WTC11 (cell line): ENCODE measurements around the gene SLC7A14. TPM values are rescaled to one million over a fixed set of nuclear protein-coding genes. Genes with fewer than 3 reads are reported as not detected.

ENCODE experiments used
- ATAC-seq: fragments of 200-7000 bp; cut with Tn5 transposase; 2 replicates; pipeline ENCODE4 v1.10.0; 2021; ENCODE audit warnings: mild to moderate bottlenecking, moderate library complexity
- CTCF ChIA-PET: fragments of 300-600 bp; sonication (Branson Sonifier 250); formaldehyde crosslinking; loops from one replicate; lab custom pipeline; 2021; ENCODE audit warnings: antibody characterized with exemption; lab: Charles Lee
- POLR2A ChIA-PET: fragments of 350-600 bp; sonication (Branson Sonifier 250); formaldehyde crosslinking; loops from one replicate; lab custom pipeline; 2021; ENCODE audit warnings: antibody characterized with exemption; lab: Charles Lee
- DNase-seq: peaks from one replicate; pipeline ENCODE4 v3.0.0; 2021; ENCODE audit warnings: low spot score
- H3K27ac Mint-ChIP-seq: 2 replicates; pipeline ENCODE4 v1.8.0; 2021; ENCODE audit warnings: mixed read lengths
- H3K27me3 Mint-ChIP-seq: 2 replicates; pipeline ENCODE4 v1.8.0; 2021; ENCODE audit warnings: low read depth, mild to moderate bottlenecking, moderate library complexity, mixed read lengths
- H3K36me3 Mint-ChIP-seq: 2 replicates; pipeline ENCODE4 v1.8.0; 2021; ENCODE audit warnings: mixed read lengths
- H3K4me1 Mint-ChIP-seq: 2 replicates; pipeline ENCODE4 v1.8.0; 2022; ENCODE audit warnings: mixed read lengths
- H3K4me3 Mint-ChIP-seq: 2 replicates; pipeline ENCODE4 v1.8.0; 2021; ENCODE audit warnings: mild to moderate bottlenecking, moderate library complexity, mixed read lengths
- H3K9me3 Mint-ChIP-seq: 2 replicates; pipeline ENCODE4 v1.8.0; 2021; ENCODE audit warnings: mixed read lengths
- ATF1 ChIP-seq: sonication (generic); formaldehyde crosslinking; IDR thresholded peaks from 2 replicates; pipeline ENCODE4 v1.8.1; 2023; ENCODE audit warnings: mild to moderate bottlenecking, moderate library complexity, missing genetic modification reagents
- CDX4 ChIP-seq: fragments of 250-450 bp; sonication (Bioruptor Pico); IDR thresholded peaks from 2 replicates; pipeline ENCODE4 v1.9.0; 2021; ENCODE audit warnings: moderate library complexity, mild to moderate bottlenecking, inconsistent platforms, borderline replicate concordance
- CREB1 ChIP-seq: sonication (generic); formaldehyde crosslinking; IDR thresholded peaks from 2 replicates; pipeline ENCODE4 v1.8.0; 2023; ENCODE audit warnings: mild to moderate bottlenecking, missing genetic modification reagents
- CTCF ChIP-seq: fragments of 200-600 bp; IDR thresholded peaks from 2 replicates; pipeline ENCODE4 v1.8.0; 2022; ENCODE audit warnings: antibody characterized with exemption
- E2F1 ChIP-seq: sonication (generic); formaldehyde crosslinking; IDR thresholded peaks from 2 replicates; pipeline ENCODE4 v1.8.0; 2022; ENCODE audit warnings: mild to moderate bottlenecking, missing genetic modification reagents
- MAX ChIP-seq: sonication (generic); formaldehyde crosslinking; IDR thresholded peaks from 2 replicates; pipeline ENCODE4 v1.8.0; 2022; ENCODE audit warnings: mild to moderate bottlenecking, missing genetic modification reagents
- NFE2L1 ChIP-seq: sonication (generic); formaldehyde crosslinking; IDR thresholded peaks from 2 replicates; pipeline ENCODE4 v1.8.1; 2023; ENCODE audit warnings: missing genetic modification reagents
- NFYB ChIP-seq: sonication (generic); formaldehyde crosslinking; conservative IDR thresholded peaks from 2 replicates; pipeline ENCODE4 v1.8.0; 2022; ENCODE audit warnings: low read depth, missing genetic modification reagents
- NR2C2 ChIP-seq: sonication (generic); formaldehyde crosslinking; IDR thresholded peaks from 2 replicates; pipeline ENCODE4 v1.8.0; 2022; ENCODE audit warnings: mild to moderate bottlenecking, missing genetic modification reagents
- RELA ChIP-seq: sonication (generic); formaldehyde crosslinking; IDR thresholded peaks from 2 replicates; pipeline ENCODE4 v1.8.1; 2022; ENCODE audit warnings: missing genetic modification reagents, mild to moderate bottlenecking, borderline replicate concordance
- RORB ChIP-seq: fragments of 250-450 bp; sonication (Bioruptor Pico); IDR thresholded peaks from 2 replicates; pipeline ENCODE4 v1.9.0; 2021; ENCODE audit warnings: mild to moderate bottlenecking
- SP1 ChIP-seq: sonication (generic); formaldehyde crosslinking; conservative IDR thresholded peaks from 2 replicates; pipeline ENCODE4 v1.8.1; 2022; ENCODE audit warnings: missing genetic modification reagents
- ZBTB21 ChIP-seq: sonication (generic); formaldehyde crosslinking; IDR thresholded peaks from 2 replicates; pipeline ENCODE4 v1.8.1; 2023; ENCODE audit warnings: mild to moderate bottlenecking, missing genetic modification reagents, borderline replicate concordance
- ZNF121 ChIP-seq: sonication (generic); formaldehyde crosslinking; IDR thresholded peaks from 2 replicates; pipeline ENCODE4 v1.8.0; 2023; ENCODE audit warnings: missing genetic modification reagents
- ZNF281 ChIP-seq: sonication (generic); formaldehyde crosslinking; IDR thresholded peaks from 2 replicates; pipeline ENCODE4 v1.8.0; 2023; ENCODE audit warnings: mild to moderate bottlenecking, missing genetic modification reagents
- ZNF512 ChIP-seq: sonication (generic); formaldehyde crosslinking; IDR thresholded peaks from 2 replicates; pipeline ENCODE4 v1.8.1; 2022; ENCODE audit warnings: missing genetic modification reagents, borderline replicate concordance
- ZNF532 ChIP-seq: fragments of 250-450 bp; sonication (Bioruptor Pico); IDR thresholded peaks from 2 replicates; pipeline ENCODE4 v1.9.0; 2021; ENCODE audit warnings: mild to moderate bottlenecking, borderline replicate concordance
- total RNA-seq: library from RNA; stranded (reverse); gene quantifications from 3 replicates; pipeline ENCODE4 v1.2.3, GENCODE V29; 2021

Gene SLC7A14
- total RNA-seq, 1 experiment from 2014 or later = 0.68 TPM

GRCh38 chr3:170555329-170555728 lies 30.5 kb downstream of the SLC7A14 start (continued):
- no peak for TF ChIP-seq RELA (CRISPR knock-in tag)
- no peak for TF ChIP-seq ZNF532 (CRISPR knock-in tag)
- TF ChIP-seq ZNF512 (CRISPR knock-in tag) = no peak
- no peak for TF ChIP-seq CTCF
- no peak for TF ChIP-seq ZNF281

- Mint-ChIP-seq H3K27ac (no peak overlapping the region), H3K9me3 (no peaks in the 10 kb centered on the region)
- CTCF ChIA-PET = interaction anchor here (1.7 kb wide), 2 partner anchors 123 to 140 kb away, joined by 5 read pairs; no protein-coding TSS in a partner anchor
- TF ChIP-seq NFE2L1 (CRISPR knock-in tag) (no peak), ATF1 (CRISPR knock-in tag) (no peak), E2F1 (CRISPR knock-in tag) (no peak), ZBTB21 (CRISPR knock-in tag) (no peak), SP1 (CRISPR knock-in tag) (no peak), NFYB (no peak), RORB (CRISPR knock-in tag) (no peak), CTCF (no peak), CREB1 (CRISPR knock-in tag) (no peak), NR2C2 (no peak), ZNF121 (CRISPR knock-in tag) (no peak), MAX (CRISPR knock-in tag) (no peak), CDX4 (no peak)
These were observed 31.8 kb downstream of the SLC7A14 start for GRCh38 chr3:170553788-170554757.

More at GRCh38 chr3:170553788-170554757, 31.8 kb downstream of the SLC7A14 start:
- no peaks in the 10 kb centered on the region for H3K27me3 Mint-ChIP-seq
- ATAC-seq (no peak), DNase-seq (no peak)
- POLR2A ChIA-PET = interaction anchor here (0.7 kb wide), 1 partner anchor 259 kb away, joined by 3 read pairs; no protein-coding TSS in a partner anchor
- no peaks in the 10 kb centered on the region for H3K36me3 Mint-ChIP-seq
- no peak overlapping the region for H3K4me3 Mint-ChIP-seq
- H3K4me1 Mint-ChIP-seq = no peaks in the 10 kb centered on the region
